A673 (cell line): ENCODE data around the gene SPATA21.

ENCODE experiments used
- CTCF ChIP-seq: fragments of 300-800, 200-600 bp; sonication (generic); conservative IDR thresholded peaks from 2 replicates; pipeline ENCODE4 v1.5.1; 2017; ENCODE audit warnings: low read depth, mild to moderate bottlenecking, antibody characterized with exemption, low read length, moderate library complexity, mixed read lengths
- EZH2 ChIP-seq: fragments of 200-600 bp; sonication (generic); IDR thresholded peaks from 2 replicates; pipeline ENCODE4 v1.6.1; 2017; ENCODE audit warnings: borderline replicate concordance, low read depth, mild to moderate bottlenecking, mixed read lengths, antibody characterized with exemption, low read length; ENCODE audit not compliant: poor library complexity, severe bottlenecking

DNA sequence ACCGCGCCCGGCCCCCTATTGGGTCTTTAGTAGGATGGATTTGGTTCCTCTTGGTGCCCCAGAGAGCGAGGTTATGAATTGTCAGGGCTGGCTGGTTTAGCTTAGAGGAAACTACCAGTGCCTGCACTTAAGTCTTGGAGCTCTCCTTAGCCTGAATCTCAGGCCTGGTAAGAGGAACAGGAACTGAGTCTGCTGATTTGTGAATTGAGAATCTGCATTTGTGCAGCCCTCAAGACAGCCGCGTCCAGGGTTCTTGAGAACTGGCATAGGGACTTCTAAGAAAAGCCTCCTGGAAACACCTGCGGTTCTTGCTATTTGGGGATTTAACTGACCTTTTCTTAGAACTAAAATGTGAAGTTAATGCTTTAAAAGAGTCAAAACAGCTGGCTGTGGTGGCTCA is 5.0 kb upstream of the SPATA21 start:
- no peak for TF ChIP-seq CTCF
- no peak for TF ChIP-seq EZH2
